H1 (cell line): ENCODE measurements around the gene ZCCHC3. TPM values are rescaled to one million over a fixed set of nuclear protein-coding genes. Genes with fewer than 3 reads are reported as not detected.

Experiments
- CTCF ChIA-PET: fragments of 300-600 bp; sonication (Branson Sonifier 250); formaldehyde crosslinking; loops from one replicate; lab custom pipeline; 2021; ENCODE audit not compliant: partially characterized antibody; lab: Charles Lee
- POLR2A ChIA-PET: fragments of 300-600 bp; sonication (Branson Sonifier 250); formaldehyde crosslinking; loops from one replicate; lab custom pipeline; 2021; ENCODE audit warnings: inconsistent platforms; ENCODE audit not compliant: partially characterized antibody; lab: Charles Lee
- DNase-seq, 2 experiments: peaks; one replicate each; pipeline versions ENCODE4 v3.0.0 to v3.0.0-alpha.2; 2010 to 2022; ENCODE audit warnings: low spot score in 2 of 2, low read depth in 1 of 2, mixed read lengths in 1 of 2
- FAIRE-seq: peaks from 2 replicates; lab custom pipeline; 2011; peaks lifted over from hg19 to GRCh38; lab: Jason Lieb, UNC
- H2AFZ ChIP-seq: 2 replicates; pipeline ENCODE4 v1.8.1; 2012; ENCODE audit warnings: low read length, inconsistent platforms
- H2AK5ac ChIP-seq: 2 replicates; pipeline ENCODE4 v1.6.1; 2013; ENCODE audit warnings: low read depth, low read length
- H2BK120ac ChIP-seq: replicated peaks from 2 replicates; pipeline ENCODE3; 2013; ENCODE audit warnings: low read depth, low read length, inconsistent platforms
- H2BK12ac ChIP-seq: 2 replicates; pipeline ENCODE4 v1.6.1; 2013; ENCODE audit warnings: low read depth, low read length
- H2BK15ac ChIP-seq: 2 replicates; pipeline ENCODE4 v1.6.1; 2013; ENCODE audit warnings: low read length
- H2BK20ac ChIP-seq: 2 replicates; pipeline ENCODE4 v1.6.1; 2013; ENCODE audit warnings: low read length
- H2BK5ac ChIP-seq: 2 replicates; pipeline ENCODE4 v1.6.1; 2013; ENCODE audit warnings: low read depth, low read length
- H3K14ac ChIP-seq: 2 replicates; pipeline ENCODE4 v1.6.1; 2013; ENCODE audit warnings: inconsistent platforms; ENCODE audit not compliant: insufficient read length
- H3K18ac ChIP-seq: 2 replicates; pipeline ENCODE4 v1.6.1; 2013; ENCODE audit warnings: low read length; ENCODE audit errors: extremely low read depth
- H3K23ac ChIP-seq: 2 replicates; pipeline ENCODE4 v1.6.1; 2013; ENCODE audit warnings: inconsistent platforms; ENCODE audit not compliant: insufficient read length
- H3K23me2 ChIP-seq: 2 replicates; pipeline ENCODE4 v1.6.1; 2013; ENCODE audit warnings: low read depth, low read length
- H3K27ac ChIP-seq: 2 replicates; pipeline ENCODE4 v1.6.1; 2011; ENCODE audit warnings: low read depth, low read length, inconsistent platforms
- H3K27me3 ChIP-seq, 4 experiments: replicated peaks in 1 of 4; 1 replicate in 1 of 4; 2 replicates in 3 of 4; pipeline versions ENCODE4 v1.6.1 to v1.8.1; 2011 to 2013; ENCODE audit warnings: low read length in 3 of 4, mild to moderate bottlenecking in 3 of 4, inconsistent platforms in 2 of 4, mixed read lengths in 2 of 4, moderate library complexity in 1 of 4; ENCODE audit not compliant: control insufficient read depth in 3 of 4, insufficient read depth in 3 of 4; ENCODE audit errors: extremely low read depth in 1 of 4
- H3K36me3 ChIP-seq, 4 experiments: 2 replicates each; pipeline versions ENCODE4 v1.6.1 to v1.8.1; 2011 to 2013; ENCODE audit warnings: mild to moderate bottlenecking in 4 of 4, low read length in 3 of 4, moderate library complexity in 2 of 4, control low read depth in 1 of 4, inconsistent platforms in 1 of 4; ENCODE audit not compliant: insufficient read depth in 4 of 4, control insufficient read depth in 2 of 4
- H3K4ac ChIP-seq: replicated peaks from 2 replicates; pipeline ENCODE3; 2013; ENCODE audit warnings: low read length, low read depth, mixed read lengths, inconsistent platforms; ENCODE audit not compliant: insufficient read length
- H3K4me1 ChIP-seq, 4 experiments: replicated peaks in 1 of 4; 1 replicate in 1 of 4; 2 replicates in 3 of 4; pipeline versions ENCODE4 v1.6.1 to v1.8.1; 2011 to 2013; ENCODE audit warnings: low read length in 3 of 4, inconsistent platforms in 2 of 4, mixed read lengths in 1 of 4; ENCODE audit not compliant: insufficient read depth in 4 of 4, control insufficient read depth in 3 of 4
- H3K4me2 ChIP-seq, 2 experiments: 2 replicates each; pipeline versions ENCODE4 v1.6.1 to v1.8.1; 2011 to 2013; ENCODE audit warnings: low read depth in 2 of 2, low read length in 2 of 2, control low read depth in 1 of 2, inconsistent platforms in 1 of 2, mild to moderate bottlenecking in 1 of 2; ENCODE audit not compliant: insufficient read depth in 1 of 2
- H3K4me3 ChIP-seq, 4 experiments: fragments of 200-600, 300-600 bp in 1 of 4; sonication (generic), shearing (Covaris generic), sonication (Bioruptor Twin) in 1 of 4; 2 replicates each; pipeline versions ENCODE4 v1.5.1 to v1.8.1; 2011 to 2016; ENCODE audit warnings: low read length in 4 of 4, low read depth in 3 of 4, control low read depth in 2 of 4, inconsistent platforms in 2 of 4, mild to moderate bottlenecking in 2 of 4, mixed read lengths in 1 of 4, moderate library complexity in 1 of 4; ENCODE audit not compliant: insufficient read depth in 2 of 4; ENCODE audit errors: extremely low read depth in 1 of 4
- H3K56ac ChIP-seq: replicated peaks from 2 replicates; pipeline ENCODE3; 2013; ENCODE audit warnings: low read depth, mild to moderate bottlenecking, mixed read lengths, low read length, inconsistent platforms; ENCODE audit not compliant: insufficient read length
- H3K79me1 ChIP-seq: 2 replicates; pipeline ENCODE4 v1.6.1; 2013; ENCODE audit warnings: low read depth, low read length, control low read depth
- H3K79me2 ChIP-seq, 2 experiments: 2 replicates each; pipeline versions ENCODE4 v1.6.1 to v1.8.1; 2012 to 2013; ENCODE audit warnings: low read length in 2 of 2, mild to moderate bottlenecking in 2 of 2, inconsistent platforms in 1 of 2; ENCODE audit not compliant: insufficient read depth in 2 of 2, control insufficient read depth in 1 of 2
- H3K9ac ChIP-seq, 4 experiments: replicated peaks in 1 of 4; 1 replicate in 1 of 4; 2 replicates in 3 of 4; pipeline versions ENCODE4 v1.6.1 to v1.8.1; 2011 to 2013; ENCODE audit warnings: low read depth in 3 of 4, low read length in 3 of 4, control low read depth in 2 of 4, mild to moderate bottlenecking in 2 of 4, moderate library complexity in 2 of 4, inconsistent platforms in 1 of 4; ENCODE audit errors: extremely low read depth in 1 of 4
- H3K9me3 ChIP-seq, 2 experiments: 2 replicates each; pipeline versions ENCODE4 v1.6.1 to v1.8.1; 2012 to 2013; ENCODE audit warnings: mild to moderate bottlenecking in 2 of 2, moderate library complexity in 2 of 2, control low read depth in 1 of 2, inconsistent platforms in 1 of 2, low read depth in 1 of 2, low read length in 1 of 2, mixed read lengths in 1 of 2; ENCODE audit not compliant: insufficient read depth in 2 of 2
- H4K20me1 ChIP-seq, 2 experiments: replicated peaks in 1 of 2; 2 replicates each; pipeline versions ENCODE3 to v1.8.1; 2011 to 2013; ENCODE audit warnings: inconsistent platforms in 2 of 2, low read length in 2 of 2, mild to moderate bottlenecking in 1 of 2; ENCODE audit not compliant: insufficient read depth in 2 of 2, control insufficient read depth in 1 of 2
- H4K5ac ChIP-seq: 2 replicates; pipeline ENCODE4 v1.6.1; 2013; ENCODE audit warnings: low read length, low read depth, mixed read lengths, inconsistent platforms; ENCODE audit not compliant: insufficient read length
- H4K8ac ChIP-seq: 2 replicates; pipeline ENCODE4 v1.8.0; 2013; ENCODE audit warnings: mild to moderate bottlenecking, moderate library complexity, low read length, inconsistent platforms; ENCODE audit not compliant: insufficient read depth; ENCODE audit errors: extremely low read depth
- H4K91ac ChIP-seq: replicated peaks from 2 replicates; pipeline ENCODE3; 2013; ENCODE audit warnings: low read length, mixed read lengths, inconsistent platforms; ENCODE audit not compliant: insufficient read length
- BCL11A ChIP-seq, 2 experiments: IDR thresholded peaks; one replicate each; pipeline ENCODE4 v1.6.1; 2011; ENCODE audit warnings: low read depth in 2 of 2, low read length in 2 of 2, mild to moderate bottlenecking in 2 of 2
- CBX8 ChIP-seq: fragments of 300-800, 300-1000 bp; sonication (generic); IDR thresholded peaks from 2 replicates; pipeline ENCODE4 v1.7.1; 2016; ENCODE audit warnings: low read depth, low read length, borderline replicate concordance
- CHD1 ChIP-seq: IDR thresholded peaks from 2 replicates; pipeline ENCODE4 v1.6.1; 2012; ENCODE audit warnings: low read depth, low read length, improper control_type of control experiment
- CTCF ChIP-seq, 3 experiments: IDR thresholded peaks; 1 replicate in 2 of 3; 2 replicates in 1 of 3; pipeline versions ENCODE4 v1.5.1 to v1.6.1; 2011; ENCODE audit warnings: low read length in 3 of 3, mild to moderate bottlenecking in 3 of 3, inconsistent platforms in 2 of 3, low read depth in 1 of 3, moderate library complexity in 1 of 3; ENCODE audit not compliant: insufficient read depth in 1 of 3; ENCODE audit errors: control extremely low read depth in 1 of 3
- KDM4A ChIP-seq: IDR thresholded peaks from one replicate; pipeline ENCODE4 v1.7.1; 2012; ENCODE audit warnings: low read depth, mild to moderate bottlenecking, moderate library complexity, low read length, inconsistent platforms; ENCODE audit not compliant: severe bottlenecking
- SP1 ChIP-seq: IDR thresholded peaks from 2 replicates; pipeline ENCODE4 v1.6.1; 2011; ENCODE audit warnings: low read depth, low read length
- TBP ChIP-seq: IDR thresholded peaks from 2 replicates; pipeline ENCODE4 v1.6.1; 2011; ENCODE audit warnings: low read depth, low read length, improper control_type of control experiment
- TCF12 ChIP-seq: IDR thresholded peaks from 2 replicates; pipeline ENCODE4 v1.6.1; 2011; ENCODE audit warnings: low read depth, mild to moderate bottlenecking, low read length
- WGBS, 2 experiments: shearing (Covaris generic) in 1 of 2; methylation state at CpG; one replicate each; pipeline versions ENCODE4 v1.1.6 to v1.1.7; 2013 to 2015; ENCODE audit warnings: low lambda C conversion rate in 2 of 2, mixed read lengths in 2 of 2, inconsistent platforms in 1 of 2, low coverage in 1 of 2, missing lambda C conversion rate in 1 of 2; ENCODE audit not compliant: insufficient replicate concordance in 2 of 2, insufficient coverage in 1 of 2, insufficient read length in 1 of 2; ENCODE audit errors: extremely low coverage in 1 of 2, missing lambda C conversion rate in 1 of 2; 5-methylcytosine and 5-hydroxymethylcytosine counted together
- polyA plus RNA-seq, 7 experiments: library from polyadenylated mRNA; depleted of rRNA in 3 of 7; stranded (reverse) in 5 of 7; unstranded in 2 of 7; fragments of >200 nt in 5 of 7; fragments of 200-250 nt in 2 of 7; gene quantifications; 1 replicate in 5 of 7; 2 replicates in 1 of 7; 4 replicates in 1 of 7; pipeline versions ENCODE4 v1.2.1 to v1.2.3, GENCODE V29; 2011 to 2013; ENCODE audit warnings: missing spikeins in 2 of 7, mixed read lengths in 2 of 7
- total RNA-seq: library from RNA; stranded (reverse); fragmentation: NEBNext Ultra II Directional; extraction: Animal tissue kit (Norgen Biotek cat#: 25700); gene quantifications from 2 replicates; pipeline ENCODE4 v1.2.1, GENCODE V29; 2021

ZCCHC3 gene
- total and polyA plus RNA-seq, 2 of the 8 experiments (the other 6 are each of a cell fraction or from before 2014, with no cell fraction given) = 33.7 to 52.4 TPM

DNA sequence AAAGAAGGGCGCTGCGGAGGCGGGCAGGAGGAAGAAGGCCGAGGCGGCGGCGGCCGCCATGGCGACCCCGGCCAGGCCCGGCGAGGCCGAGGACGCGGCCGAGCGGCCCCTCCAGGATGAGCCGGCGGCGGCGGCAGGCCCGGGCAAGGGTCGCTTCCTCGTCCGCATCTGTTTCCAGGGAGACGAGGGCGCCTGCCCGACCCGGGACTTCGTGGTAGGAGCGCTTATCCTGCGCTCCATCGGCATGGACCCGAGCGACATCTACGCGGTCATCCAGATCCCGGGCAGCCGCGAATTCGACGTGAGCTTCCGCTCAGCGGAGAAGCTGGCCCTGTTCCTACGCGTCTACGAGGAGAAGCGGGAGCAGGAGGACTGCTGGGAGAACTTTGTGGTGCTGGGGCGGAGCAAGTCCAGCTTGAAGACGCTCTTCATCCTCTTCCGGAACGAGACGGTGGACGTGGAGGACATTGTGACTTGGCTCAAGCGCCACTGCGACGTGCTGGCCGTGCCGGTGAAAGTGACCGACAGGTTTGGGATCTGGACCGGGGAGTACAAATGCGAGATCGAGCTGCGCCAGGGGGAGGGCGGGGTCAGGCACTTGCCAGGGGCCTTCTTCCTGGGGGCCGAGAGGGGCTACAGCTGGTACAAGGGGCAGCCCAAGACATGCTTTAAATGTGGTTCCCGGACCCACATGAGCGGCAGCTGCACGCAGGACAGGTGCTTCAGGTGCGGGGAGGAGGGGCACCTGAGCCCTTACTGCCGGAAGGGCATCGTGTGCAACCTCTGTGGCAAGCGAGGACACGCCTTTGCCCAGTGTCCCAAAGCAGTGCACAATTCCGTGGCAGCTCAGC lies 780 bp downstream of the ZCCHC3 start:
- DNase-seq (peak in 1 of 2 experiments; percentile 65), FAIRE-seq (no peak)
- Histone ChIP-seq H2AFZ (no peak overlapping the region), H3K4me2 (peak overlapping the region; percentile 81 to 94), H2BK5ac (peak overlapping the region; percentile 53), H3K23ac (no peak overlapping the region), H4K20me1 (peaks cover 6 to 11% of the 10 kb centered on the region in 2 experiments), H4K5ac (peak overlapping the region; percentile 17), H2BK20ac (no peak overlapping the region), H3K79me2 (peaks cover 11 to 35% of the 10 kb centered on the region in 2 experiments; a peak in 3 of 4 replicates), H4K91ac (peak overlapping the region; percentile 50), H3K4me1 (peaks cover 14 to 30% (median 18%) of the 10 kb centered on the region in 4 experiments), H4K8ac (peak overlapping the region; percentile 95), H3K14ac (no peak overlapping the region), H3K36me3 (no peaks in the 10 kb centered on the region), H3K9ac (peak overlapping the region; percentile 78 to 95 (median 92)), H3K23me2 (peaks cover 17% of the 10 kb centered on the region), H3K79me1 (peaks cover 3% of the 10 kb centered on the region; the same call in 1 of the 2 replicates), H3K18ac (peak overlapping the region; percentile 19), H3K4me3 (peak overlapping the region; percentile 69 to 99 (median 96)), H3K9me3 (no peaks in the 10 kb centered on the region; a peak in 1 of 4 replicates), H2BK15ac (peak overlapping the region; percentile 65; the same call in 1 of the 2 replicates), H3K4ac (peak overlapping the region; percentile 63), H3K27ac (peak overlapping the region; percentile 90), H3K27me3 (peaks cover 0 to 7% (median 2%) of the 10 kb centered on the region in 4 experiments; a peak in 3 of 7 replicates), H2BK120ac (peak overlapping the region; percentile 49), H2AK5ac (no peak overlapping the region; the same call in 1 of the 2 replicates), H3K56ac (peak overlapping the region; percentile 71), H2BK12ac (peak overlapping the region; percentile 69; the same call in 1 of the 2 replicates)
- ChIA-PET CTCF (interaction anchor here (3.4 to 7.8 kb wide), 5 partner anchors 12 to 32 kb away, joined by 17 to 36 read pairs (median 26); partner anchors contain the start of gene SOX12), POLR2A (interaction anchor here (1.0 to 9.4 kb wide), 7 partner anchors 12 to 1531 kb away, joined by 3 to 85 read pairs (median 5); partner anchors contain the start of gene NRSN2)
- WGBS, 2 experiments = 1% methylated on average over 58 of the region's 75 CpGs; no CpG with 5 or more reads in 1 of the 2 experiments
- TF ChIP-seq BCL11A (IDR thresholded peaks at IDR 0.05; ENCODE audit: low read depth in 2 of 2, low read length in 2 of 2) (no peak), CHD1 (0 out of 2 replicates have a peak, but pooled peaks have one; percentile 14), SP1 (no peak), CTCF (IDR thresholded peaks at IDR 0.05; ENCODE audit: control extremely low read depth in 1 of 3, insufficient read depth in 1 of 3, low read depth in 1 of 3, low read length in 3 of 3) (no peak), TCF12 (no peak), TBP (0 out of 2 replicates have a peak, but pooled peaks have one; percentile 32), KDM4A (peak; percentile 19), CBX8 (no peak)
